IPS DF 4.7 (cell line): ENCODE measurements around the gene RNPEPL1.
"Not testable (repeated sequence)": the region's sequence is repeated elsewhere in the genome, so short reads cannot be mapped to it uniquely, and the experiment has no call there.

Source experiments
- DNase-seq: peaks from one replicate; pipeline ENCODE4 v3.0.0-alpha.2; 2013; ENCODE audit warnings: low spot score; ENCODE audit errors: extremely low read depth

RNPEPL1 gene, protein sequence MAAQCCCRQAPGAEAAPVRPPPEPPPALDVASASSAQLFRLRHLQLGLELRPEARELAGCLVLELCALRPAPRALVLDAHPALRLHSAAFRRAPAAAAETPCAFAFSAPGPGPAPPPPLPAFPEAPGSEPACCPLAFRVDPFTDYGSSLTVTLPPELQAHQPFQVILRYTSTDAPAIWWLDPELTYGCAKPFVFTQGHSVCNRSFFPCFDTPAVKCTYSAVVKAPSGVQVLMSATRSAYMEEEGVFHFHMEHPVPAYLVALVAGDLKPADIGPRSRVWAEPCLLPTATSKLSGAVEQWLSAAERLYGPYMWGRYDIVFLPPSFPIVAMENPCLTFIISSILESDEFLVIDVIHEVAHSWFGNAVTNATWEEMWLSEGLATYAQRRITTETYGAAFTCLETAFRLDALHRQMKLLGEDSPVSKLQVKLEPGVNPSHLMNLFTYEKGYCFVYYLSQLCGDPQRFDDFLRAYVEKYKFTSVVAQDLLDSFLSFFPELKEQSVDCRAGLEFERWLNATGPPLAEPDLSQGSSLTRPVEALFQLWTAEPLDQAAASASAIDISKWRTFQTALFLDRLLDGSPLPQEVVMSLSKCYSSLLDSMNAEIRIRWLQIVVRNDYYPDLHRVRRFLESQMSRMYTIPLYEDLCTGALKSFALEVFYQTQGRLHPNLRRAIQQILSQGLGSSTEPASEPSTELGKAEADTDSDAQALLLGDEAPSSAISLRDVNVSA

GRCh38 chr2:240567872-240568677 lies at the start of gene RNPEPL1:
Gene RNPEPL1, plus strand, starts transcription at chr2:240568484. Its CDS starts 103 bp downstream, at chr2:240568587.
- no peak for DNase-seq

DNA sequence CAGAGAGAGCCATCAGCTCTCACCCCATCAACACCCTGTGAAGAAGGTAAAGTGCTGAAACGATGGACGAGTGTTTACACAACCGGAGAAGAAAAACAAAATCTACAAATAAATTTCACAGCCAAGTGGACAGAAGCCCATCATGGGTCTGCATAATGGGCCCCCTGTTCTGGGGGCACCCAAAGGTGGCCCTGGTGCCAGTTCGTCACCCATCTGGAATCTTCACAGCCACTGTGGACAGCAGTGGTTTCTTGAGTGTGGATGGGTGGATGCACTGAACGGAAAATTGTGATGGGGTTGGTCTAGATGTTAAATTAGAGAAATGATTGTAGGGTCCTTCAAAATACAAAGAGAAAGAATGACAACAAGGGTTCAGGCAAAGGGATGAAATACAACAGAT lies 49.3 kb upstream of the RNPEPL1 start:
- DNase-seq: no peak

- DNase-seq: no peak
These were observed 48.7 kb upstream of the RNPEPL1 start for GRCh38 chr2:240519396-240520129.

DNA sequence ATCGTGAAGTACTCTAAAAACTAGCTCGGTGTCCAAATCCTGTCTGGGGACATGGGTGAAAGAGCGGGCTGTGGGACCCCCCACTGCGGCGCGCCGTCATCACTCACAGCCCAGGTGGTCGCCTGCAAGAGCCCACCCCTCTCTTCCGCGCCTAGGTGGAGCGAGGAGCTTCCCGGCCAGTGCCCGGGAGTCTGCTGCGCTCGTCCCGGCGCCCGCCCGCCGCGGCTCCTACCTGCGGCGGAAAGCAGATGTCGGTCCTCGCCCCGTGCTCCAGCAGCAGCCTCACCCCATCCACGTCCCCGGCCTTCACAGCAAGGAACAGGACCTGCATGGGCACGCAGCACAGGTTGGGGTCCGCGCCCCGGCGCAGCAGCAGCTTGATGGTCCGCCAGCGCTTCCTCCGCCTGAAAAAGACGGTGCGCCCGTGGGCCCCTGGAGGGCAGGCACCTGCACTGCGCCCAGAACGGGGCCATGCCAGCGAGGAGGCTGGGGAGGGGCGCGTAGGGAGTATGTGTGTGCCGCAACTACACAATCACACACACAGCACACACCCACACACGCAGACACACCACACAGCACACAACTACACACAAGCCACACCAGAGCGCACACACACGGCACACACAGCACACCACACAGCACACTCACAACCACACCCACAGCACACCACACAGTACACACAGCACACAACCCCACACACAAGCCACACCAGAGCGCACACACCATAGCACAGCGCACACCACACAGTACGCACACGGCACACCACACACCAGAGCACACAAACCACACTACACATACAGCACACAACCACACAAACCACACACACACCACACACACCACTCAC lies 47.9 kb upstream of the RNPEPL1 start:
- DNase-seq: no peak

- DNase-seq: no peak
These were observed 47.3 kb upstream of the RNPEPL1 start for GRCh38 chr2:240520974-240521350.

DNA sequence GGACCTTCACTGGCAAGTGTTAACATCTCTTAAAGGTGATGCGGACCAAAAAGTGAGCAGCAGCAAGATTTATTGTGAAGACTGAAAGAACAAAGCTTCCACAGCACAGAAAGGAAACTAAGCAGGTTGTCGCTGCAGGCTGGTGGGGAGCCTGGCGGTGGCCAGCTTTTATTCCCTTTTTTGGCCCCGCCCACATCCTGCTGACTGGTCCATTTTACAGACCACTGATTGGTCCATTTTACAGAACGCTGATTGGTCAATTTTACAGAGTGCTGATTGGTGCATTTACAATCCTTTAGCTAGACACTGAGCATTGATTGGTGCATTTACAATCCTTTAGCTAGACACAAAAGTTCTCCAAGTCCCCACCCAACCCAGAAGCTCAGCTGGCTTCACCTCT lies 46.4 kb upstream of the RNPEPL1 start:
- not testable (repeated sequence) for DNase-seq

DNA sequence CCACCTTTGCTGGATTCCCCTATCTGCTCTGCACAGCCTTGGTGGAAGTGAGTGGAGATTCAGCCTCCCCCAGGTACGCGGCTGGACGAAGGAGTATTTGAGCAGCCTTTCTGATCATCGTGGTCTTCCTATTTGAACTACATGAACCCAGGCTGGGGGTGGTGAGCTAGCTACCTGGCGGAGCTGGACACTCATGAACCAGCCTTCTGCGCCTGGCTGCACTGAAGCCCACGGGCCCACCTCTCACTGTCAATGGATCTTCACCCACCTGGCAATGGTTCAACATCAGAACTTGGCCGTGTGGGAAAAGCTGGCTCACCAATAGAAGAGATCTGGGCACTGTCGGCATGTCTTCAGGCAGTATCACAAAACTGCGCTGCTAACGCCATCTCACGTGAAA lies 45.9 kb upstream of the RNPEPL1 start:
- DNase-seq: no peak

DNA sequence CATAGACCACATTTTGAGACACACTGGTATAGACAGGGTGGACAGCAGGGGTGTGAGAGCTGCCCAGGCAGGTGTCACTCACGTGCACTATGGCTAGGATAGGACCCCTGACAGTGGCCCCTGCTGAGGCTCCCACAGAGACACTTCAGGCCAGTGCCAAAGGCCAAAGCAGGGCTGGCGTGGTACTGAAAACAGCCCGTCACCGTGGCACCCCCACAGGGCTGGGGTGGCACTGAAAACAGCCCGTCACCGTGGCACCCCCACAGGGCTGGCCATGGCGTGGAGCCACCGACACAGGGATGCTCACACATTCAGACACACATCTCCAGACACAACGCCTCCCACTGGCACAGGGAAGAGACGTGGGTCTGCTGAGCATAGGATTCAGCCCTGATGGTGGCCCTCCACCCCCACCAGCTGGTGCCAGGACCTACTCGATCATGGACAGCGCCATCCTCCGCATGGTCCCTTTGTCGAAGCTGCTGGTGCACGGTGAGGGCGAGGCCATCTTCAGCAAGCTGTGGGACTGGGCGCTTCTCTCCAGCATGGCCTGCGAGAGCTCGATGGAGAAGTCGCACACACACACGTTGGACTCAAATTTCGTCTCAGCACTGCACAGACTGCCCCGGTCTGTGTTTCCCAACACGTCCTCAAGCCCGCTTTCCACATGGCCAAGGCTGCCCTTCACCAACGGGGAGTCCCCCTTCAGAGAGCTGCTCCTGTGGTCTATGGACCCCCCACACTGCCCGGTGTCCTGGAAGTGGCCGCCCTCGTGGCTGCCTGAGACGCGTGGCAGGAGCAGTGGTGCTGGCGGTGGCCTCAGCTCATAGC lies 44.6 kb upstream of the RNPEPL1 start:
- no peak for DNase-seq

DNA sequence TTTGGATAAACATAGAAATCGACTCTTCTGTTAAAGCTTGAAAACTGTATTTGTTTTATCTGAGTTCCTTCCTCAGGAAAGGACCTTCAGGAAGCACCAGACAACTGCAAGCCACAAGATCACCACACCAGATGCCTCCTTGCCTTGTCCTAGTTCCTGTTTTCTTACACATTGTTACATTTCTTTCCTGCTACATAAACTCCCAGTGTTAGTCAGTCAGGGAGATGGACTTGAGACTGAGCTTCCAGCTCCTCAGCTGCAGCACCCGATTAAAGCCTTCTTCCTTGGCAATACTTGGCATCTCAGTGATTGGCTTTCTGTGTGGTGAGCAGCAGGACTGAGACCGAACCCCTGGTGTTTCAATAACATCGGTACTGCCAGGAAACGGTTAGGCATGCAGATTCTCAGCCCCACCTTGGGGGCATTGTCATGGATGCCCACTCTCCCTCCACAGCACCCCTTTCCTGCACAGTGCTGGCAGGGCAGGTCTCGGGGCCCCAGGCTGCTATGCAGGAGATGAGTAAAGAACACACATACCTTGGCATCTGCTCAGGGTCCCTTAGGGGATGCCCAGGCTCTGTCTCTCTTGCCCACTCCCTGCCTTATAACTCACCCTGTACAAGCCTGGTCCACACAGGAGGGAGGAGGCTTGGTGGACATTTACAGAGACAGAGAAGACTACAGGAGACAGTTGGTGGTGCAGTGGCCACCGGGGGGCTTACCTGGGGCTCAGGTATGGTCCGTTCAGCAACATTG lies 43.1 kb upstream of the RNPEPL1 start:
- DNase-seq: no peak

- no peak for DNase-seq
These were observed 42.5 kb upstream of the RNPEPL1 start for GRCh38 chr2:240525802-240526201.

DNA sequence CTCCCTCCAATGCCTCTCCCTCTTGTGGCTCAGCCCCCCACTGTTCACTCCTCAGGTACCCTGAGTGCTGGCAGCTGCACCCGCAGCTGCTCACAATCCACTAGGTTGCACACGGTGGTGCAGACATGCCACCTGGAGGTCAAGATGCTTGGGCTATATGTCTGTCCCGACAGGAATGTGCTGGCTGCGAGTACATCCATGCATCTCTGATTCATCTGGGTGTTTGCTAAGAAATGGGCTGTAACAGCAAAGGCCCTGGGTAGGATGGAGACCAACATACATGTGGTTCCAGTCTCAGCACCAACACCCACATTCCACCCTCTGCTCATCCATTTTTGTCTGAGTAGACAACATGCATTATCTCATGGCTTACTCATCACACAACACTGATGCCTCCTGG lies 41.8 kb upstream of the RNPEPL1 start:
- DNase-seq: no peak

DNA sequence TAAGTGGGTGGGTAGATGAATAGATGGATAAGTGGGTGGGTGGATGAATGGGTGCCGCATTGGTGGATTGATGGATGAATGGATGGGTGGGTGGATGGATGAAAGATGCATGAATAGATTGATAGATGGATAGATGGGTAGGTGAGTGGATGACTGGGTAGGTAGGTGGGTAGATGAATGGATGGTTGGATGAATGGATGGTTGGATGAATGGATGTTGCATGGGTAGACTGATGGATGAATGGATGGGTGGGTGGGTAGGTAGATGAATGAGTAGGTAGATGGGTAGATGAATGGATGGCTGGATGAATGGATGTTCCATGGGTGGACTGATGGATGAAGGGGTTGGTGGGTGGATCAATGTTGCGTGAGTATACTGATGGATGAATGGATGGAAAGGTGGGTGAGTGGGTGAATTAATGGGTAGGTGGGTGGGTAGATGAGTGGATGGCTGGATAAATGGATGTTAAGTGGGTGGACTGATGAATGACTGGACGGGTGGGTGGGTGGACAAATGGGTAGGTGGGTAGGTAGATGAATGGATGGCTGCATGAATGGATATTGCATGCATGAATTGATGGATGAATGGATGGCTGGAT lies 41.0 kb upstream of the RNPEPL1 start:
- DNase-seq: no peak

GRCh38 chr2:240528406-240529040 lies 39.8 kb upstream of the RNPEPL1 start:
- DNase-seq: no peak

DNA sequence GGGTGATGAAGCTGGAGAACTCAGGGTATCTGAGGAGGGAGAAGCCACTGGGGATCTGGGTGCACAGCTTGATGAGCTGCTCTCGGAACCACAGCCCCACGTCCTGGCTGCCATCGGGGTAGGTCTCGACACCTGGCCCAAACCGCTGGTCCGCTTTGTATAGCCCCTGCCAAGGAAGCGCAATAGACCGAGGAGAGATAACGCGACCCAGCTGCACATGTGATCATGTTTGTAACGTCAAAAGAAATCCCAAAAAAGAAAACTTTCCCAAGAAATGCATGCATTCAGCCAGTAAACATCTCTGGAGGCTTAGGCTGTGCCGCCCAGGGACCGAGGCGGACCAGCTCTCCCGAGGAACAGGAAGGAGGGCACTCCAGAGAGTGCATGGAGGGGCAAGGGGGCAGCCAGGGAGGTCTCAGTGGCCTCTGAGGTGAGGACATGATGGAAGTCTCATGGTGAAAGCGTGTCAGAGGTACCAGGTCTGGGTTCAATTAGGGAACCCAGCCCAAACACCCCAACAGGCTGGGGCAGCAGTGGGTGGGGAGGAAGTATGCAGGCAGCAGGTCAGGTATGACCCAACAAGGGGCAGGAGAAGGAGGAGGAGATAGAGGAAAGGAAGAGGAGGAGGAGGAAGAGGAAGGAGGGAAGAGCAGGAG lies 38.8 kb upstream of the RNPEPL1 start:
- no peak for DNase-seq

DNA sequence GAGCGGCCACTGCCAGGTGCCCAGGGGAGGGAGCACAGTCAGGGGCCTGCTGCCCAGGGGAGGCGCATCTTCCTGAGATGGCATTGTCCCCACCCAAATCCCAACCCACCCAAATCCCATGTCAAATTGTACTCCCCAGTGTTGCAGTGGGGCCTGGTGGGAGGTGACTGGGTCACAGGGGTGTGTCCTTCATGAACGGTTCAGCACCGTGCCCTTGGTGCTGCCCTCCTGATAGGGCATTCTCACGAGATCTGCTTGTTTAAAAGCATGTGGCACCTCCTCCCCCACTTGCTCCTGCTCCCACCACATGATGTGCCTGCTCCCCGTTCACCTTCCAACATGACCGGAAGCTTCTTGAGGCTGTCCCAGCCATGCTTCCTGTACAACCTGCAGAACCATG lies 38.1 kb upstream of the RNPEPL1 start:
- no peak for DNase-seq

DNA sequence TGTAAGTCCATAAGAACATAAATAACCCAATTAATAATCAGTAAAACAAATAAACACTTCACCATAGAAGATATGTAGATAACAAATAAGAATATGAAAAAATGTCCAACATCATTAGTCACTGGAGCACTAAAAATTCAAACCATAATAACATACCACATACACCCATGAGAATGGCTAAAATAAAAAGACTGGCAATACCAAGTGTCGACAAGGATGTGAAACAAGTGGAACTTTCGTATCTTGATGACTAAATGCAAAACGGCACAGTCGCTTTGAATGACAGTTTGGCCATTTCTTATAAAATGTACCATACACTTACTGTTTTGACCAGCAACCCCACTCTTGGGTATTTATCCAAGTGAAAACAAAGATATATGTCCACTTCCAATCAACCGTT lies 37.2 kb upstream of the RNPEPL1 start:
- no peak for DNase-seq

GRCh38 chr2:240532031-240532775 lies 36.1 kb upstream of the RNPEPL1 start:
- DNase-seq: no peak
